Loucy (cell line): Measurements from ENCODE around the gene RNU7-1.

Source experiments
- H2AFZ ChIP-seq: fragments of 200-600 bp; sonication (generic); 2 replicates; pipeline ENCODE4 v1.6.0; 2016; ENCODE audit warnings: antibody characterized with exemption, mild to moderate bottlenecking, low read length, moderate library complexity
- H3F3A ChIP-seq: fragments of 200-600 bp; 2 replicates; pipeline ENCODE4 v1.6.0; 2016; ENCODE audit warnings: antibody characterized with exemption, low read depth, mild to moderate bottlenecking
- H3K27me3 ChIP-seq: fragments of 200-600 bp; sonication (generic); 2 replicates; pipeline ENCODE4 v1.6.1; 2014; ENCODE audit warnings: low read length, mild to moderate bottlenecking; ENCODE audit not compliant: insufficient read depth, poor library complexity, severe bottlenecking
- H3K36me3 ChIP-seq: fragments of 200-600 bp; sonication (generic); 2 replicates; pipeline ENCODE4 v1.6.1; 2016; ENCODE audit warnings: low read length; ENCODE audit not compliant: insufficient read depth
- H3K4me1 ChIP-seq: fragments of 200-600 bp; sonication (generic); 2 replicates; pipeline ENCODE4 v1.5.1; 2014; ENCODE audit warnings: low read length, mild to moderate bottlenecking; ENCODE audit not compliant: insufficient read depth, poor library complexity, severe bottlenecking
- H3K4me2 ChIP-seq: fragments of 200-600 bp; sonication (generic); 2 replicates; pipeline ENCODE4 v1.6.0; 2014; ENCODE audit warnings: antibody characterized with exemption, low read length, low read depth, mild to moderate bottlenecking; ENCODE audit not compliant: poor library complexity, severe bottlenecking
- H3K4me3 ChIP-seq: fragments of 200-600 bp; sonication (generic); 2 replicates; pipeline ENCODE4 v1.5.1; 2014; ENCODE audit warnings: low read length, mild to moderate bottlenecking, mixed read lengths; ENCODE audit not compliant: poor library complexity, severe bottlenecking
- H3K79me2 ChIP-seq: fragments of 200-600 bp; sonication (generic); 2 replicates; pipeline ENCODE4 v1.6.1; 2014; ENCODE audit warnings: low read length; ENCODE audit not compliant: insufficient read depth
- H3K9ac ChIP-seq: fragments of 200-600 bp; sonication (generic); 2 replicates; pipeline ENCODE4 v1.6.0; 2014; ENCODE audit warnings: mild to moderate bottlenecking, low read depth, low read length, moderate library complexity; ENCODE audit not compliant: poor library complexity, severe bottlenecking
- H3K9me2 ChIP-seq: fragments of 200-600 bp; sonication (generic); replicated peaks from 2 replicates; pipeline ENCODE4 v1.6.1; 2016; ENCODE audit warnings: low read depth, low read length, mixed read lengths
- H3K9me3 ChIP-seq: fragments of 200-600 bp; sonication (generic); 2 replicates; pipeline ENCODE4 v1.6.1; 2014; ENCODE audit warnings: mild to moderate bottlenecking, antibody characterized with exemption, low read length, low read depth; ENCODE audit not compliant: insufficient read depth
- H4K20me1 ChIP-seq: fragments of 200-600 bp; sonication (generic); 2 replicates; pipeline ENCODE4 v1.6.0; 2014; ENCODE audit warnings: antibody characterized with exemption, low read length, mild to moderate bottlenecking; ENCODE audit not compliant: insufficient read depth, poor library complexity, severe bottlenecking
- EZH2phosphoT487 ChIP-seq: fragments of 200-600 bp; IDR thresholded peaks from 2 replicates; pipeline ENCODE4 v1.6.1; 2018; ENCODE audit warnings: antibody characterized with exemption, mild to moderate bottlenecking, moderate library complexity, borderline replicate concordance
- TF ChIP-seq, protein P1 (sequence below): fragments of 200-600 bp; sonication (generic); conservative IDR thresholded peaks from 2 replicates; pipeline ENCODE4 v1.5.1; 2014; ENCODE audit warnings: mild to moderate bottlenecking, antibody characterized with exemption, low read length

The RNU7-1 gene

GRCh38 chr12:6978188-6978587 is 34.6 kb downstream of the RNU7-1 start:
- Histone ChIP-seq H4K20me1 (no peaks in the 10 kb centered on the region), H3K4me1 (no peaks in the 10 kb centered on the region), H3K9me3 (no peaks in the 10 kb centered on the region), H3K79me2 (peaks cover 1% of the 10 kb centered on the region; the same call in 1 of the 2 replicates), H3K36me3 (peaks cover 74% of the 10 kb centered on the region; the same call in 1 of the 2 replicates), H2AFZ (no peak overlapping the region), H3K9ac (no peak overlapping the region), H3K27me3 (no peaks in the 10 kb centered on the region), H3F3A (no peaks in the 10 kb centered on the region; the same call in 1 of the 2 replicates), H3K4me2 (no peak overlapping the region), H3K9me2 (no peaks in the 10 kb centered on the region), H3K4me3 (no peak overlapping the region)
- TF ChIP-seq, protein P1, sequence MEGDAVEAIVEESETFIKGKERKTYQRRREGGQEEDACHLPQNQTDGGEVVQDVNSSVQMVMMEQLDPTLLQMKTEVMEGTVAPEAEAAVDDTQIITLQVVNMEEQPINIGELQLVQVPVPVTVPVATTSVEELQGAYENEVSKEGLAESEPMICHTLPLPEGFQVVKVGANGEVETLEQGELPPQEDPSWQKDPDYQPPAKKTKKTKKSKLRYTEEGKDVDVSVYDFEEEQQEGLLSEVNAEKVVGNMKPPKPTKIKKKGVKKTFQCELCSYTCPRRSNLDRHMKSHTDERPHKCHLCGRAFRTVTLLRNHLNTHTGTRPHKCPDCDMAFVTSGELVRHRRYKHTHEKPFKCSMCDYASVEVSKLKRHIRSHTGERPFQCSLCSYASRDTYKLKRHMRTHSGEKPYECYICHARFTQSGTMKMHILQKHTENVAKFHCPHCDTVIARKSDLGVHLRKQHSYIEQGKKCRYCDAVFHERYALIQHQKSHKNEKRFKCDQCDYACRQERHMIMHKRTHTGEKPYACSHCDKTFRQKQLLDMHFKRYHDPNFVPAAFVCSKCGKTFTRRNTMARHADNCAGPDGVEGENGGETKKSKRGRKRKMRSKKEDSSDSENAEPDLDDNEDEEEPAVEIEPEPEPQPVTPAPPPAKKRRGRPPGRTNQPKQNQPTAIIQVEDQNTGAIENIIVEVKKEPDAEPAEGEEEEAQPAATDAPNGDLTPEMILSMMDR, result no peak
- no peak for TF ChIP-seq EZH2phosphoT487

- H3K4me3 ChIP-seq, result no peak overlapping the region
- H3F3A ChIP-seq, result no peaks in the 10 kb centered on the region; the same call in 1 of the 2 replicates
- no peak overlapping the region for H2AFZ ChIP-seq
- H3K9me3 ChIP-seq, result no peaks in the 10 kb centered on the region
- no peaks in the 10 kb centered on the region for H3K4me1 ChIP-seq
- H3K79me2 ChIP-seq, result no peaks in the 10 kb centered on the region
- no peaks in the 10 kb centered on the region for H4K20me1 ChIP-seq
- H3K36me3 ChIP-seq, result peaks cover 74% of the 10 kb centered on the region; the same call in 1 of the 2 replicates
- no peak overlapping the region for H3K9ac ChIP-seq
- no peaks in the 10 kb centered on the region for H3K9me2 ChIP-seq
- H3K4me2 ChIP-seq, result no peak overlapping the region
- no peaks in the 10 kb centered on the region for H3K27me3 ChIP-seq
- no peak for TF ChIP-seq EZH2phosphoT487
- TF ChIP-seq, protein P1, result no peak
Observed at GRCh38 chr12:6978611-6979011, 35.0 kb downstream of the RNU7-1 start.

DNA sequence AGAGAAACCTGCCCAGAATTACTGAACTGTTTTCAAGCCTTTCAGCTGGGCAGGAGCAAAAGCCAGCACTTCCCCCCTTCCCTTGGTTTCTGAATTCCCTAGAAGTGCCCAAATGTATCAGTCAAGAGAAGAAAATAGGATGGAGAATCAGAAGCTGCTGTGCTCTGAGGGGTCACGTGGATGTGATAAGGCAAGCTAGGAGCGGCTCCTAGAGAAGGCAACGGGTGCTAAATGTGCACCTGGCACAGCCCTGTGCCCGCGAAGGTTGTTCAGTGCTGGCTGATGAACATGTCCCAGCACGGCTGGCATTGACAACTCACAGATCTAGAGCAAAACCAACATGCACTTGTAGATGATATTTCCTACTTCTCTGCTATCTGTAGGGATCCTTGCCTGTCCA is 35.4 kb downstream of the RNU7-1 start:
- H3K9me3 ChIP-seq, result no peaks in the 10 kb centered on the region
- no peak overlapping the region for H3K4me2 ChIP-seq
- peaks cover 73% of the 10 kb centered on the region; the same call in 1 of the 2 replicates for H3K36me3 ChIP-seq
- no peaks in the 10 kb centered on the region for H3K4me1 ChIP-seq
- TF ChIP-seq, protein P1, result no peak
- no peak for TF ChIP-seq EZH2phosphoT487
- no peak overlapping the region for H2AFZ ChIP-seq
- no peaks in the 10 kb centered on the region; the same call in 1 of the 2 replicates for H3F3A ChIP-seq
- H3K27me3 ChIP-seq, result no peaks in the 10 kb centered on the region
- no peaks in the 10 kb centered on the region for H3K79me2 ChIP-seq
- no peaks in the 10 kb centered on the region for H4K20me1 ChIP-seq
- no peaks in the 10 kb centered on the region for H3K9me2 ChIP-seq
- H3K4me3 ChIP-seq, result no peak overlapping the region
- no peak overlapping the region for H3K9ac ChIP-seq
